Gastrocnemius medialis (tissue), 4 donors: ENCODE measurements around the gene PRKAG2.

ENCODE experiments used
- POLR2A ChIP-seq, 2 donors: fragments of 450-650 bp; IDR thresholded peaks; one replicate each; pipeline ENCODE4 v1.6.1; 2017; ENCODE audit warnings: antibody characterized with exemption in 2 of 2, mild to moderate bottlenecking in 2 of 2, moderate library complexity in 2 of 2
- TF ChIP-seq, protein P1 (sequence below), 5 experiments: fragments of 450-650 bp in 3 of 5; fragments of 200-600 bp in 2 of 5; sonication (generic) in 2 of 5; IDR thresholded peaks in 4 of 5; conservative IDR thresholded peaks in 1 of 5; 1 replicate in 4 of 5; 2 replicates in 1 of 5; pipeline ENCODE4 v1.5.1; 2016 to 2019; ENCODE audit warnings: antibody characterized with exemption in 5 of 5, mild to moderate bottlenecking in 3 of 5, moderate library complexity in 3 of 5

DNA sequence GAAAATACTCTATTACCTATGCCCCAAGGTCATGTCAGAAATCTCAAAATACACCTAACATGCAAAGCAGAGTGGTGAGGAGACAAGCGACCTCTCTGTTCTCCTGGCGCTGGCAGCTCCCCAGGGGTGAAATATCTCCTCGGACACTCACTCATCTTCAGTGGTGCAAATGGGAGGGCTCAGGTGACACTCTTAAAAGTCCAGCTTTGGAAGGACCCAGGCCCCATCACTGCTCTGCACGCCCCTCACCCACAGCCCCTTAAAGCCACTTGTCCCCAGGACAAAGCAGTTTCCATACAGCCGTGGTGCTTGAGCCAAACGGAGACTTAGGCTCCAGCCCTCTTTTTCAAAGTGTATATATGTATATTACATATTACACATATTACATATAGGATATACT lies 12.4 kb downstream of the PRKAG2 start:
- TF ChIP-seq, protein P1, sequence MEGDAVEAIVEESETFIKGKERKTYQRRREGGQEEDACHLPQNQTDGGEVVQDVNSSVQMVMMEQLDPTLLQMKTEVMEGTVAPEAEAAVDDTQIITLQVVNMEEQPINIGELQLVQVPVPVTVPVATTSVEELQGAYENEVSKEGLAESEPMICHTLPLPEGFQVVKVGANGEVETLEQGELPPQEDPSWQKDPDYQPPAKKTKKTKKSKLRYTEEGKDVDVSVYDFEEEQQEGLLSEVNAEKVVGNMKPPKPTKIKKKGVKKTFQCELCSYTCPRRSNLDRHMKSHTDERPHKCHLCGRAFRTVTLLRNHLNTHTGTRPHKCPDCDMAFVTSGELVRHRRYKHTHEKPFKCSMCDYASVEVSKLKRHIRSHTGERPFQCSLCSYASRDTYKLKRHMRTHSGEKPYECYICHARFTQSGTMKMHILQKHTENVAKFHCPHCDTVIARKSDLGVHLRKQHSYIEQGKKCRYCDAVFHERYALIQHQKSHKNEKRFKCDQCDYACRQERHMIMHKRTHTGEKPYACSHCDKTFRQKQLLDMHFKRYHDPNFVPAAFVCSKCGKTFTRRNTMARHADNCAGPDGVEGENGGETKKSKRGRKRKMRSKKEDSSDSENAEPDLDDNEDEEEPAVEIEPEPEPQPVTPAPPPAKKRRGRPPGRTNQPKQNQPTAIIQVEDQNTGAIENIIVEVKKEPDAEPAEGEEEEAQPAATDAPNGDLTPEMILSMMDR (IDR thresholded peaks at IDR 0.05 in 4 of 5, conservative IDR thresholded peaks at IDR 0.05 in 1 of 5) = no peak
- TF ChIP-seq POLR2A (IDR thresholded peaks at IDR 0.05) = no peak
